SK-N-SH (cell line): ENCODE results near the gene MYEOV. TPM values are rescaled to one million over a fixed set of nuclear protein-coding genes. Genes with fewer than 3 reads are reported as not detected.

Source experiments
- CTCF ChIA-PET: fragments of 300-600, 350-600 bp; formaldehyde crosslinking; extraction: SDS; loops from one replicate; lab custom pipeline; 2021; lab: Yijun Ruan, JAX
- POLR2A ChIA-PET: fragments of 350-600 bp; sonication (Branson Sonifier 250); formaldehyde crosslinking; extraction: SDS; loops from one replicate; lab custom pipeline; 2020; ENCODE audit warnings: antibody characterized with exemption, inconsistent platforms; lab: Yijun Ruan, JAX
- DNase-seq: peaks from one replicate; pipeline ENCODE4 v3.0.0; 2012
- H2AFZ ChIP-seq: fragments of 200-600 bp; sonication (generic); 2 replicates; pipeline ENCODE4 v1.8.1; 2016; ENCODE audit warnings: antibody characterized with exemption, mild to moderate bottlenecking, low read depth
- H3F3A ChIP-seq: fragments of 200-600 bp; sonication (generic); replicated peaks from 2 replicates; pipeline ENCODE3; 2016; ENCODE audit warnings: antibody characterized with exemption, mild to moderate bottlenecking; ENCODE audit not compliant: insufficient read depth
- H3K27ac ChIP-seq, 2 experiments: fragments of 200-500 bp in 1 of 2; fragments of 200-600 bp in 1 of 2; sonication (Bioruptor generic) in 1 of 2; sonication (generic), shearing (Covaris generic) in 1 of 2; 2 replicates each; pipeline versions ENCODE4 v1.5.1 to v1.6.1; 2014 to 2016; ENCODE audit warnings: low read depth in 2 of 2, inconsistent platforms in 1 of 2, low read length in 1 of 2, mild to moderate bottlenecking in 1 of 2, mixed read lengths in 1 of 2
- H3K27me3 ChIP-seq: fragments of 200-600 bp; sonication (generic), shearing (Covaris generic); 2 replicates; pipeline ENCODE4 v1.6.1; 2016; ENCODE audit warnings: mixed run types; ENCODE audit not compliant: insufficient read depth
- H3K36me3 ChIP-seq, 2 experiments: fragments of 200-500 bp in 1 of 2; fragments of 200-600 bp in 1 of 2; sonication (Bioruptor generic) in 1 of 2; sonication (generic) in 1 of 2; replicated peaks in 1 of 2; 2 replicates each; pipeline versions ENCODE3 to v1.5.1; 2014 to 2016; ENCODE audit warnings: low read length in 1 of 2, mild to moderate bottlenecking in 1 of 2; ENCODE audit not compliant: insufficient read depth in 2 of 2, control insufficient read depth in 1 of 2
- H3K4me1 ChIP-seq, 2 experiments: fragments of 200-500 bp in 1 of 2; fragments of 200-600 bp in 1 of 2; sonication (Bioruptor generic) in 1 of 2; sonication (generic), shearing (Covaris generic) in 1 of 2; 2 replicates each; pipeline versions ENCODE4 v1.5.1 to v1.6.1; 2014 to 2016; ENCODE audit warnings: low read depth in 1 of 2, low read length in 1 of 2, mixed run types in 1 of 2; ENCODE audit not compliant: insufficient read depth in 2 of 2, control insufficient read depth in 1 of 2
- H3K4me2 ChIP-seq: fragments of 200-600 bp; sonication (generic), shearing (Covaris generic); 2 replicates; pipeline ENCODE4 v1.6.1; 2017; ENCODE audit warnings: mixed run types
- H3K4me3 ChIP-seq, 2 experiments: fragments of 200-500 bp in 1 of 2; fragments of 200-600 bp in 1 of 2; sonication (Bioruptor generic) in 1 of 2; sonication (generic), shearing (Covaris generic) in 1 of 2; 2 replicates each; pipeline versions ENCODE4 v1.5.1 to v1.8.1; 2014 to 2016; ENCODE audit warnings: low read depth in 2 of 2, inconsistent platforms in 1 of 2, low read length in 1 of 2, mild to moderate bottlenecking in 1 of 2, mixed read lengths in 1 of 2, moderate library complexity in 1 of 2
- H3K79me2 ChIP-seq: fragments of 200-600 bp; sonication (generic); 2 replicates; pipeline ENCODE4 v1.8.1; 2017; ENCODE audit warnings: mild to moderate bottlenecking; ENCODE audit not compliant: insufficient read depth
- H3K9ac ChIP-seq: fragments of 200-600 bp; sonication (generic); 2 replicates; pipeline ENCODE4 v1.6.1; 2017; ENCODE audit warnings: mixed run types
- H3K9me2 ChIP-seq: fragments of 200-600 bp; sonication (generic); 2 replicates; pipeline ENCODE4 v1.6.1; 2017; ENCODE audit warnings: mixed run types
- H3K9me3 ChIP-seq: fragments of 200-600 bp; sonication (generic); 2 replicates; pipeline ENCODE4 v1.6.1; 2017; ENCODE audit warnings: mixed run types, mild to moderate bottlenecking, moderate library complexity
- H4K20me1 ChIP-seq: fragments of 200-600 bp; sonication (generic); 2 replicates; pipeline ENCODE4 v1.6.1; 2017; ENCODE audit warnings: mild to moderate bottlenecking, mixed run types; ENCODE audit not compliant: insufficient read depth
- EP300 ChIP-seq, 2 experiments: IDR thresholded peaks; 2 replicates each; pipeline versions ENCODE4 v1.4.0 to v1.6.1; 2012; ENCODE audit warnings: borderline replicate concordance in 1 of 2, low read depth in 1 of 2, low read length in 1 of 2
- FOSL2 ChIP-seq: IDR thresholded peaks from 2 replicates; pipeline ENCODE4 v1.4.0; 2012; ENCODE audit warnings: low read depth, mild to moderate bottlenecking, moderate library complexity, borderline replicate concordance
- FOXJ3 ChIP-seq: sonication (generic); formaldehyde crosslinking; IDR thresholded peaks from 2 replicates; pipeline ENCODE4 v1.5.1; 2020; ENCODE audit warnings: mild to moderate bottlenecking, missing genetic modification reagents
- FOXM1 ChIP-seq: IDR thresholded peaks from 2 replicates; pipeline ENCODE4 v1.4.0; 2012; ENCODE audit warnings: low read depth, mild to moderate bottlenecking
- GABPA ChIP-seq: IDR thresholded peaks from 2 replicates; pipeline ENCODE4 v1.4.0; 2012; ENCODE audit warnings: low read depth, mild to moderate bottlenecking
- JUND ChIP-seq: IDR thresholded peaks from 2 replicates; pipeline ENCODE4 v1.4.0; 2012
- MEF2A ChIP-seq: IDR thresholded peaks from 2 replicates; pipeline ENCODE4 v1.4.0; 2012; ENCODE audit warnings: low read depth, borderline replicate concordance
- MXI1 ChIP-seq: IDR thresholded peaks from 2 replicates; pipeline ENCODE4 v1.6.1; 2012; ENCODE audit warnings: mild to moderate bottlenecking, low read depth, low read length, improper control_type of control experiment
- NFIC ChIP-seq: IDR thresholded peaks from 2 replicates; pipeline ENCODE4 v1.4.0; 2012; ENCODE audit warnings: borderline replicate concordance
- NRF1 ChIP-seq: IDR thresholded peaks from 2 replicates; pipeline ENCODE4 v1.6.1; 2012; ENCODE audit warnings: low read depth, mild to moderate bottlenecking, low read length
- POLR2AphosphoS5 ChIP-seq: IDR thresholded peaks from 2 replicates; pipeline ENCODE4 v1.6.1; 2012; ENCODE audit warnings: low read depth, low read length
- RAD21 ChIP-seq: IDR thresholded peaks from 2 replicates; pipeline ENCODE4 v1.6.1; 2012; ENCODE audit warnings: mild to moderate bottlenecking, low read length
- RCOR1 ChIP-seq: fragments of 150-350 bp; IDR thresholded peaks from 2 replicates; pipeline ENCODE4 v1.6.1; 2017; ENCODE audit warnings: antibody characterized with exemption, low read length
- RFX5 ChIP-seq: IDR thresholded peaks from 2 replicates; pipeline ENCODE4 v1.6.1; 2012; ENCODE audit warnings: mild to moderate bottlenecking, improper control_type of control experiment, low read length
- SIN3A ChIP-seq: IDR thresholded peaks from 2 replicates; pipeline ENCODE4 v1.6.1; 2012; ENCODE audit warnings: low read depth, mild to moderate bottlenecking, low read length, moderate library complexity, borderline replicate concordance
- SMC3 ChIP-seq: IDR thresholded peaks from 2 replicates; pipeline ENCODE4 v1.6.1; 2012; ENCODE audit warnings: low read depth, low read length, improper control_type of control experiment
- TAF1 ChIP-seq: IDR thresholded peaks from 2 replicates; pipeline ENCODE4 v1.6.1; 2012; ENCODE audit warnings: low read depth, mild to moderate bottlenecking, low read length, moderate library complexity, borderline replicate concordance
- TEAD4 ChIP-seq: IDR thresholded peaks from 2 replicates; pipeline ENCODE4 v1.4.0; 2012; ENCODE audit warnings: mild to moderate bottlenecking, borderline replicate concordance; ENCODE audit not compliant: insufficient read depth
- YY1 ChIP-seq: IDR thresholded peaks from 2 replicates; pipeline ENCODE4 v1.4.0; 2012; ENCODE audit warnings: low read depth, mild to moderate bottlenecking
- WGBS: methylation state at CpG from one replicate; pipeline ENCODE4 v1.1.6; 2017; ENCODE audit warnings: low lambda C conversion rate; 5-methylcytosine and 5-hydroxymethylcytosine counted together
- polyA plus RNA-seq, 3 experiments: library from polyadenylated mRNA; depleted of rRNA; stranded (reverse); fragments of >200 nt; gene quantifications; 2 replicates each; pipeline ENCODE4 v1.2.3, GENCODE V29; 2012
- TF ChIP-seq, protein P1 (sequence below): fragments of 150-350 bp; IDR thresholded peaks from 2 replicates; pipeline ENCODE4 v1.6.1; 2017; ENCODE audit warnings: antibody characterized with exemption, low read length, low read depth, borderline replicate concordance
- TF ChIP-seq, protein P2 (sequence below): IDR thresholded peaks from 2 replicates; pipeline ENCODE4; 2012
- TF ChIP-seq, protein P3 (sequence below): IDR thresholded peaks from 2 replicates; pipeline ENCODE4 v1.4.0; 2012; ENCODE audit warnings: low read depth, borderline replicate concordance

Gene MYEOV
- polyA plus RNA-seq, 1 of the 3 experiments (the other 2 are of a cell fraction) = 3.0 TPM

DNA sequence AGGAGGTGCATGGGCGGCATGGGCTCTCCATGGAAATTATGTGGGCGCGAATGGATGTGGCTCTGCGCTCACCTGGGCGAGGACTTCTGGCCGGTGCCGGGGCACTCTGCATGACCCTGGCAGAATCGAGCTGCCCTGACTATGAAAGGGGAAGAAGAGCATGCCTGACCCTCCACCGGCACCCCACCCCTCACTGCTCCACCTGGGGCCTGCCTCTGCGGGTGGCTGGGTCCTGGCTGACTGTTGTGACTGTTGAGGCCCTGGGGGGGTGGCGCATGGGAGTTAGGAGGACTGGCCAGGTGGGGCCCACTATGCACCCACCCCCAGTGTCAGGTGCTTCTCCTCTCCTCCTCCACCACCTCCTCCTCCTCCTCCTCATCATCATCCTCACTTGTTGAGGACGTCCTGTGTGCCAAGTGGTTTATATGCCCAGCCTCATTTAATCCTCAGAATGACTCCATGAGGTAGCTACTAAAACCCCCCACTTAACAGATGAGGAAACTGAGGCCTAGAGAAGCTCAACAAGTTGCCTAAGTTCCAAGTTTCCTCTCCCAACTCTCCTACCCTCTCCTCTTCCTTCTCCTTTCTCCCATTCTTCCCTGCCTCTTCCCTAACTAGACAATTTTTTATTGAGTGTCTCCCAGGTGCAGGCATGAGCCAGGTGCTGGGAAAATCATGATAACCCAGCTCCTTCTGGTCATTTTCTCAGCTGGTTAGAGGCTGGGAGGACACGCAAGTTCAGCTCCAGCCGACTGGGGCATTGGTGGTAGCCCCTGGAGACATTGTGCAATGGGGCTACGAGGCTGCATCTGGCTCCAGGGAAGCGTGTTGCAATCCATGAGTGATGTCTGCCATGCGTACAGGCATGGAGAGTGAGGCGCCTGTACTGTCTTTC, 2.3 kb downstream of the MYEOV start (continued):
- no peak for TF ChIP-seq NRF1
- TF ChIP-seq, protein P1, sequence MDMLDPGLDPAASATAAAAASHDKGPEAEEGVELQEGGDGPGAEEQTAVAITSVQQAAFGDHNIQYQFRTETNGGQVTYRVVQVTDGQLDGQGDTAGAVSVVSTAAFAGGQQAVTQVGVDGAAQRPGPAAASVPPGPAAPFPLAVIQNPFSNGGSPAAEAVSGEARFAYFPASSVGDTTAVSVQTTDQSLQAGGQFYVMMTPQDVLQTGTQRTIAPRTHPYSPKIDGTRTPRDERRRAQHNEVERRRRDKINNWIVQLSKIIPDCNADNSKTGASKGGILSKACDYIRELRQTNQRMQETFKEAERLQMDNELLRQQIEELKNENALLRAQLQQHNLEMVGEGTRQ = no peak
- no peak for TF ChIP-seq SMC3
- TF ChIP-seq MXI1 = no peak

DNA sequence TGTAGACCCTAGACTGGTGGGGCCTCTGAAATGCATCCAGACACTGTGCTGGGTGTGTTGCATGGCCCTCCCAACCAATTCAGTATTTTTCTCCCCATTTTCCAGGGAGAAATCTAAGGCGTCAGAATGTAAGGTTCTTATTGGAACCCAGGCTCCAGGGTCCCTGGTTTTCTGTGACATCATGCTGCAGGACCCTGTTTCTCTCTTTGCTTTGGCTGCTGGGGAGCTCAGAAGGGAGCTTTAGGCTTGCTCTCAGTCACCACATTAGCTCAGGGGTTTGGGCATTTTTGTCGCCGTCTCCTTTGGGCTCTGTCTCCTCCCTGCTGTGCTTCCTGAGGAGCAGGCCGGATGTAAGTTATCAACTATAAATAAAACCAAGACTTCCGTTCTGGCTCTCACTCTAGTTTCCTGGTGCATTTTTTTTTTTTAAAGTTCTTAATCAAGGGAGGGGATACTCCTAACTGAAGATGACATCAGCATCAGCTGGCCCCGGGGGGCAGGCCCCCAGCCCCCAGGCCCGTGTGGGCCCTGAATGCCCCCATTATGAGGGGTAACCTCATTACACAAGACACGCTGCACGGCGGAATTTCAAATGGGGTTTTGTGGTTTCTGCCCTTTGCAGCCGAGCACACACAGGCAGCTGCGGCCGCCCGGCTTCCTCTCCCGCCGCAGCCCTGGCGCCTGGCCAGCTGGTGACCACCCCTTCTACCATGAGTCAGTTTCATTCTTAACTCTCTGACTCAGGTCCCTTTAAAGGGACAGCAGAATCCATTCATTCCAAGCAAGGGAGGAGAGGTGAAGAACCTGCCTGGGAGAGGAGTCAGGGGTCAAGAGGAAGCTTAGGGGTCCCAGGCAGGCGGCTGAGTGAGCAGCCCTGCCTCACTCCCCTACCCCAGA, 3.2 kb downstream of the MYEOV start:
- Histone ChIP-seq H3K9me3 (no peaks in the 10 kb centered on the region), H3K36me3 (no peaks in the 10 kb centered on the region), H2AFZ (no peak overlapping the region; the same call in 1 of the 2 replicates), H3K4me2 (peak overlapping the region; percentile 62), H3K79me2 (peaks cover 14% of the 10 kb centered on the region; the same call in 1 of the 2 replicates), H3F3A (peaks cover 49% of the 10 kb centered on the region), H3K4me1 (peaks cover 21 to 56% of the 10 kb centered on the region in 2 experiments; a peak in 3 of 4 replicates), H3K4me3 (peak overlapping the region; percentile 4 to 9; a peak in 2 of 4 replicates), H3K9me2 (no peaks in the 10 kb centered on the region), H4K20me1 (no peaks in the 10 kb centered on the region), H3K9ac (peak overlapping the region; percentile 63), H3K27me3 (no peaks in the 10 kb centered on the region), H3K27ac (peak overlapping the region; percentile 84 to 95)
- peak; percentile 89 for DNase-seq
- ChIA-PET CTCF (interaction anchor here (1.1 to 2.5 kb wide), 3 partner anchors 81 to 347 kb away, joined by 3 to 13 read pairs (median 4); no protein-coding TSS in a partner anchor), POLR2A (no interaction called here)
- 8% methylated on average over 17 of the region's 18 CpGs for WGBS
- TF ChIP-seq, protein P2, sequence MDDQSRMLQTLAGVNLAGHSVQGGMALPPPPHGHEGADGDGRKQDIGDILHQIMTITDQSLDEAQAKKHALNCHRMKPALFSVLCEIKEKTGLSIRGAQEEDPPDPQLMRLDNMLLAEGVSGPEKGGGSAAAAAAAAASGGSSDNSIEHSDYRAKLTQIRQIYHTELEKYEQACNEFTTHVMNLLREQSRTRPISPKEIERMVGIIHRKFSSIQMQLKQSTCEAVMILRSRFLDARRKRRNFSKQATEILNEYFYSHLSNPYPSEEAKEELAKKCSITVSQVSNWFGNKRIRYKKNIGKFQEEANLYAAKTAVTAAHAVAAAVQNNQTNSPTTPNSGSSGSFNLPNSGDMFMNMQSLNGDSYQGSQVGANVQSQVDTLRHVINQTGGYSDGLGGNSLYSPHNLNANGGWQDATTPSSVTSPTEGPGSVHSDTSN = peak; percentile 88
- peak; percentile 58 for TF ChIP-seq GABPA
- TF ChIP-seq FOXJ3 (CRISPR knock-in tag) = no peak
- TF ChIP-seq TEAD4 = peak; percentile 97
- TF ChIP-seq FOSL2 = peak; percentile 97
- TF ChIP-seq NFIC = peak; percentile 99
- peak; percentile 50; the same call in 1 of the 2 replicates for TF ChIP-seq YY1
- TF ChIP-seq RAD21 = no peak
- TF ChIP-seq MEF2A = peak; percentile 94
- TF ChIP-seq POLR2AphosphoS5 = peak; percentile 26; the same call in 1 of the 2 replicates
- TF ChIP-seq EP300 (IDR thresholded peaks at IDR 0.05; ENCODE audit: borderline replicate concordance in 1 of 2, low read depth in 1 of 2, low read length in 1 of 2) = peak; percentile 31 to 98
- TF ChIP-seq, protein P3, sequence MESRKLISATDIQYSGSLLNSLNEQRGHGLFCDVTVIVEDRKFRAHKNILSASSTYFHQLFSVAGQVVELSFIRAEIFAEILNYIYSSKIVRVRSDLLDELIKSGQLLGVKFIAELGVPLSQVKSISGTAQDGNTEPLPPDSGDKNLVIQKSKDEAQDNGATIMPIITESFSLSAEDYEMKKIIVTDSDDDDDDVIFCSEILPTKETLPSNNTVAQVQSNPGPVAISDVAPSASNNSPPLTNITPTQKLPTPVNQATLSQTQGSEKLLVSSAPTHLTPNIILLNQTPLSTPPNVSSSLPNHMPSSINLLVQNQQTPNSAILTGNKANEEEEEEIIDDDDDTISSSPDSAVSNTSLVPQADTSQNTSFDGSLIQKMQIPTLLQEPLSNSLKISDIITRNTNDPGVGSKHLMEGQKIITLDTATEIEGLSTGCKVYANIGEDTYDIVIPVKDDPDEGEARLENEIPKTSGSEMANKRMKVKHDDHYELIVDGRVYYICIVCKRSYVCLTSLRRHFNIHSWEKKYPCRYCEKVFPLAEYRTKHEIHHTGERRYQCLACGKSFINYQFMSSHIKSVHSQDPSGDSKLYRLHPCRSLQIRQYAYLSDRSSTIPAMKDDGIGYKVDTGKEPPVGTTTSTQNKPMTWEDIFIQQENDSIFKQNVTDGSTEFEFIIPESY = peak; percentile 87
- peak; percentile 81 for TF ChIP-seq JUND
- TF ChIP-seq FOXM1 = peak; percentile 88; the same call in 1 of the 2 replicates
- no peak for TF ChIP-seq RFX5
- no peak; the same call in 1 of the 2 replicates for TF ChIP-seq TAF1
- TF ChIP-seq RCOR1 = peak; percentile 7; the same call in 1 of the 2 replicates
- TF ChIP-seq, protein P1 = no peak
- peak; percentile 88; the same call in 1 of the 2 replicates for TF ChIP-seq SIN3A
